T47D (cell line): Measurements from ENCODE around the gene DYRK4.

ENCODE experiments used
- DNase-seq, 2 experiments: peaks; one replicate each; pipeline versions ENCODE4 v3.0.0 to v3.0.0-alpha.2; 2011 to 2012; ENCODE audit warnings: low read depth in 1 of 2, low spot score in 1 of 2
- JUND ChIP-seq: IDR thresholded peaks from 2 replicates; pipeline ENCODE4 v1.6.1; 2012; ENCODE audit warnings: low read depth
- in situ Hi-C: cut with HindIII; loops from 2 replicates; pipeline ENCODE4 v1.10.0; 2016; ENCODE audit warnings: low sequenced_read_pairs, low pct_unique_long_range_greater_than_20kb

The DYRK4 gene

GRCh38 chr12:4604684-4605193 lies 42.7 kb downstream of the DYRK4 start:
- peak; percentile 16 to 79 for DNase-seq
- no peak for TF ChIP-seq JUND
- in situ Hi-C loops, result no loop called here

GRCh38 chr12:4607056-4607455 lies 45.0 kb downstream of the DYRK4 start:
- no peak for DNase-seq
- no peak for TF ChIP-seq JUND
- in situ Hi-C loops, result no loop called here

- no peak for DNase-seq
- no peak for TF ChIP-seq JUND
- in situ Hi-C loops, result no loop called here
Measured at GRCh38 chr12:4609071-4609470, 47.1 kb downstream of the DYRK4 start.

GRCh38 chr12:4610481-4610880 lies 48.5 kb downstream of the DYRK4 start:
- in situ Hi-C loops, result no loop called here

GRCh38 chr12:4615667-4616066 lies 53.7 kb downstream of the DYRK4 start:
- DNase-seq, result no peak
- TF ChIP-seq JUND, result no peak
- in situ Hi-C loops, result no loop called here

More at GRCh38 chr12:4610481-4610880, 48.5 kb downstream of the DYRK4 start:
- TF ChIP-seq JUND, result no peak
- DNase-seq, result no peak

GRCh38 chr12:4621511-4621910 lies 59.5 kb downstream of the DYRK4 start:
- TF ChIP-seq JUND, result no peak
- in situ Hi-C loops, result no loop called here
- DNase-seq, result no peak

GRCh38 chr12:4626543-4626942 lies 64.5 kb downstream of the DYRK4 start:
- TF ChIP-seq JUND, result no peak
- in situ Hi-C loops, result no loop called here
- DNase-seq, result no peak

GRCh38 chr12:4628406-4628805 lies 66.4 kb downstream of the DYRK4 start:
- in situ Hi-C loops, result no loop called here
- no peak for TF ChIP-seq JUND
- DNase-seq, result no peak

GRCh38 chr12:4630262-4630661 lies 68.3 kb downstream of the DYRK4 start:
- no peak for TF ChIP-seq JUND
- DNase-seq, result no peak
- in situ Hi-C loops, result no loop called here

- no peak for TF ChIP-seq JUND
- in situ Hi-C loops, result no loop called here
- DNase-seq, result no peak
Measured at GRCh38 chr12:4643747-4644146, 81.7 kb downstream of the DYRK4 start.

GRCh38 chr12:4645023-4645422 lies 83.0 kb downstream of the DYRK4 start:
- DNase-seq, result no peak
- in situ Hi-C loops, result no loop called here
- TF ChIP-seq JUND, result no peak

- in situ Hi-C loops, result no loop called here
- no peak for DNase-seq
- no peak for TF ChIP-seq JUND
Measured at GRCh38 chr12:4648104-4648500, 86.1 kb downstream of the DYRK4 start.

GRCh38 chr12:4648501-4649357 lies 86.7 kb downstream of the DYRK4 start, which contains the start of the genes AKAP3 and NDUFA9:
Gene AKAP3, minus strand, starts transcription at chr12:4649051. Its CDS starts 10,855 bp downstream, at chr12:4638196.
Gene NDUFA9, plus strand, starts transcription at chr12:4649114. Its CDS starts 13 bp downstream, at chr12:4649127.
- in situ Hi-C loops, result no loop called here
- TF ChIP-seq JUND, result no peak
- peak; percentile 1 to 66 for DNase-seq
